D341Med (cell line): ENCODE measurements around the gene SIX5.

ENCODE experiments used
- DNase-seq: peaks from one replicate; pipeline ENCODE4 v3.0.0; 2012; ENCODE audit warnings: low spot score

Gene SIX5

GRCh38 chr19:45792470-45793177 lies 23.6 kb upstream of the SIX5 start, which contains the start of gene DMWD:
Gene DMWD, minus strand, starts transcription at chr19:45792845. Its CDS starts 89 bp downstream, at chr19:45792756.
- DNase-seq = peak; percentile 99

- no peak for DNase-seq
These were observed 22.9 kb upstream of the SIX5 start for GRCh38 chr19:45791744-45792469.

- DNase-seq = no peak
These were observed 21.9 kb upstream of the SIX5 start for GRCh38 chr19:45790942-45791341.

GRCh38 chr19:45789035-45789786 lies 20.2 kb upstream of the SIX5 start:
- no peak for DNase-seq

GRCh38 chr19:45786533-45786894 lies 17.5 kb upstream of the SIX5 start:
- DNase-seq = no peak

GRCh38 chr19:45785781-45786532 lies 16.9 kb upstream of the SIX5 start:
- DNase-seq = no peak

GRCh38 chr19:45785097-45785496 lies 16.0 kb upstream of the SIX5 start:
- DNase-seq = no peak

- DNase-seq = no peak
These were observed 15.0 kb upstream of the SIX5 start for GRCh38 chr19:45784096-45784495.

- no peak for DNase-seq
These were observed 14.1 kb upstream of the SIX5 start for GRCh38 chr19:45782820-45783785.

- no peak for DNase-seq
These were observed 13.2 kb upstream of the SIX5 start, which contains the start of gene DMPK for GRCh38 chr19:45782162-45782691. Gene DMPK, minus strand, starts transcription at chr19:45782490. Its CDS starts 138 bp downstream, at chr19:45782352.

GRCh38 chr19:45781214-45782161 lies 12.4 kb upstream of the SIX5 start:
- DNase-seq = no peak

- DNase-seq = no peak
These were observed 11.6 kb upstream of the SIX5 start for GRCh38 chr19:45780448-45781213.

- DNase-seq = no peak
These were observed 11.0 kb upstream of the SIX5 start for GRCh38 chr19:45780146-45780447.

- DNase-seq = peak; percentile 94
These were observed 10.4 kb upstream of the SIX5 start for GRCh38 chr19:45779231-45780145.

- no peak for DNase-seq
These were observed 9.1 kb upstream of the SIX5 start for GRCh38 chr19:45778010-45778661.

- DNase-seq = no peak
These were observed 8.4 kb upstream of the SIX5 start for GRCh38 chr19:45777395-45777961.

- no peak for DNase-seq
These were observed 5.7 kb upstream of the SIX5 start for GRCh38 chr19:45774765-45775164.
